Fibroblast of the aortic adventitia (primary cell): Measurements from ENCODE around the gene UGT1A1. TPM values are rescaled to one million over a fixed set of nuclear protein-coding genes. Genes with fewer than 3 reads are reported as not detected.

Experiments used
- DNase-seq: peaks from one replicate; pipeline ENCODE4 v3.0.0-alpha.2; 2010; ENCODE audit warnings: low read depth
- H3K4me3 ChIP-seq: 2 replicates; pipeline ENCODE4 v1.5.1; 2011; ENCODE audit warnings: low read depth, mild to moderate bottlenecking, control low read depth, low read length, moderate library complexity
- total RNA-seq: library from RNA; depleted of rRNA; stranded (reverse); fragments of >200 nt; gene quantifications from 2 replicates; pipeline ENCODE4 v1.2.3, GENCODE V29; 2012; ENCODE audit warnings: low replicate concordance
- TF ChIP-seq, protein P1 (sequence below): IDR thresholded peaks from 2 replicates; pipeline ENCODE4 v1.5.1; 2011; ENCODE audit warnings: mild to moderate bottlenecking, low read length, control low read depth, inconsistent platforms; ENCODE audit not compliant: insufficient read depth

The UGT1A1 gene
- total RNA-seq, 1 donor: not detected

DNA sequence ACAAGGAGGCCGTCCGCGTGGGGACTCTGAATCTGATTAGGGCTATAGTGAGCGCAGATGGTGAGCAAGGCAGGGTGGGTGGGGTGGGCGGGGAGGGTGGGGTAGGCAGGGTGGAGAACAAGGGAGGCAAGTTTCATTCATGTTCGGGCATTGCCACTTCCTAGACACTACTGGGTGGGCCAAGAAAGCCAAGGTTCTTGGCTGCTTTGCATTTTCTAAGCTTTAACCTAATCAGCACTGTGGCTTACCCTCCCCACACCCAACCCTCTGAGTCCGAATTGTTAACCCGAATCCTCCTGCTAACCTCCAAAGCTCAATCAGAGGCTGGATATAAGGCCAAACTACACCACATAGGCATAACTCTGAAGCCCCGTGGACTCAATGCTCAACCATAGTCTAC is 36.2 kb downstream of the UGT1A1 start:
- no peak for DNase-seq
- TF ChIP-seq, protein P1, sequence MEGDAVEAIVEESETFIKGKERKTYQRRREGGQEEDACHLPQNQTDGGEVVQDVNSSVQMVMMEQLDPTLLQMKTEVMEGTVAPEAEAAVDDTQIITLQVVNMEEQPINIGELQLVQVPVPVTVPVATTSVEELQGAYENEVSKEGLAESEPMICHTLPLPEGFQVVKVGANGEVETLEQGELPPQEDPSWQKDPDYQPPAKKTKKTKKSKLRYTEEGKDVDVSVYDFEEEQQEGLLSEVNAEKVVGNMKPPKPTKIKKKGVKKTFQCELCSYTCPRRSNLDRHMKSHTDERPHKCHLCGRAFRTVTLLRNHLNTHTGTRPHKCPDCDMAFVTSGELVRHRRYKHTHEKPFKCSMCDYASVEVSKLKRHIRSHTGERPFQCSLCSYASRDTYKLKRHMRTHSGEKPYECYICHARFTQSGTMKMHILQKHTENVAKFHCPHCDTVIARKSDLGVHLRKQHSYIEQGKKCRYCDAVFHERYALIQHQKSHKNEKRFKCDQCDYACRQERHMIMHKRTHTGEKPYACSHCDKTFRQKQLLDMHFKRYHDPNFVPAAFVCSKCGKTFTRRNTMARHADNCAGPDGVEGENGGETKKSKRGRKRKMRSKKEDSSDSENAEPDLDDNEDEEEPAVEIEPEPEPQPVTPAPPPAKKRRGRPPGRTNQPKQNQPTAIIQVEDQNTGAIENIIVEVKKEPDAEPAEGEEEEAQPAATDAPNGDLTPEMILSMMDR: no peak
- H3K4me3 ChIP-seq: no peak overlapping the region

DNA sequence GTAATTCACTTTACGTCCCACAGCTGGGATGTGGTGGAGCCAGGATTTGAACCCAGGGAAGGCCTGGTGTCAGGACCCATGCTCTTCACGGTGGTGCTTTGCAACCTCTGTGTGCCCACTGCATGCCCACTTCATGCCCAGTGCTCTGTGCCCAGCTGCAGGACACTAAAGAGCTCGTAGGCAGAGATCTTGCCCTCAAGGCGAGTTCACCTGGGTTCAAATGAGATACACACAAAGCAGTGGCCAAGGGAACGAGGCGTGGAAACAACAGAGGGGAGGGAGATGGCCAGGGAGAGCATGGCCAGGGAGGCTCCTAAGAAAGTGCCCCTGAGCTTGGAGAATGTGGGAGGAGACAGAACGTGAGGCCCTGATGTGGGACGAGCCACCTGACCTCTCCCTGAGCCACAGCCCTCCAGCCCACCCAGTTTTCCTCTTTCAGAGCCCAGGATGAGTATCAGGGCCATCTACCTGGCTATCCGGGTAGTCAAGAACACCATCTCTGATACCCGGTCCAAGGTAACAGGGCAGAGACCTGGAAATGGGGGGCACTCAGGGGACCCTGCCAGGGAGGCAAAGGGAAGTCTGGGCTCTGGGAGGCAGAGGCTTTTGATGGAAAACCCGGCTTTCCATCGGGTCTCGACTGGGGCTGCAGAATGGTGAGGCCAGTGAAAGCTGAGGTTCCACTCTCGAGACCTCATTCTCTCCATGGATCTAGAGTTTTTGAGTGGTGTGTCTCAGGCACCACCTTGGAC is 38.4 kb downstream of the UGT1A1 start:
- no peak overlapping the region for H3K4me3 ChIP-seq
- DNase-seq: no peak
- TF ChIP-seq, protein P1: no peak

DNA sequence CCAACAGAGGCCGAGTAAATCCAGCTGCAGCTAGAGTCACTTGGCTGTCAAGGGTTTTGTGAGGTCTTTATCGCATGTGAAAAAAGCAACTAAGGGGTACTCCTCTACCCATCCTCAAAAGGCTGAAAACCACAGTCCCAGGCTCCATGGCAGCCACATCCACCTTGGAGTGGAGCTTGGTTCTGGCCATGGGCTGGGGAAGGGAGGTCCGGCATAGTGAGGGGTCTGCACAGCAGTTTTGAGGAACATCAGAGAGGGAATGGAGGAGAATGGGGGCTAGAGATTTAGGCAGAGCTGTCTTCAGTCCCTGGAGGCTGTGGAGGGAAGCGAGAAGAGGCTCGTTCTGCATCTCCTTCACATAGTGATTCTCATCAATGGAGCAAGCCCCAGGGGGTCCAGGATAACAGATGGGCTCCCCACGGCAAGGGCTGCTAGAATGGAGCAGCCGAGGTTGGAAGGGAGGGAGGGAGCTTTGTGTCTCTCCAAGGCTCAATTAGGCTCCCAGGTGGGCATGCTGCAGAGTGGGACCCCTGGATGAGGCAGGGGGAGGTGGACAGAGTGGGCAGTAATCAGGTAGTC is 39.1 kb downstream of the UGT1A1 start:
- no peak overlapping the region for H3K4me3 ChIP-seq
- DNase-seq: no peak
- TF ChIP-seq, protein P1: no peak

DNA sequence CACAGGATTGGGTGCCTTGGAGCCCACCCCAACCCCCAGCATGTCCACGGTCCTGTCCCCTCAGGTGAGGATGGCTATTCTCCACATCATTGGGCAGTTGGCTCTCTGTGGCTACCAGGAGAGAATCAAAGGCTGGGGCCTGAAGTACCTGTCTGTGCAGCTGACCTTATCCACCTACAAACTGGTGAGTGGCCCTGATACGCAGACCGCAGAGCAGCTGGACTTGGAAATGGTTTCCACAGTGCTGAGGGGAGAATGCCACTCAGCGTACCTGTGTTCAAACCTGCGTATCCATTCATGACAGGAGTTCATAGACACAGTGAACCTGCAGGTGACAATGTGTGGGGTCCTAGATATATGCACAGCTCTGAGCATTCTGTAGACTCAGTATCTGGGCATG is 39.6 kb downstream of the UGT1A1 start:
- TF ChIP-seq, protein P1: no peak
- no peak overlapping the region for H3K4me3 ChIP-seq
- no peak for DNase-seq

DNA sequence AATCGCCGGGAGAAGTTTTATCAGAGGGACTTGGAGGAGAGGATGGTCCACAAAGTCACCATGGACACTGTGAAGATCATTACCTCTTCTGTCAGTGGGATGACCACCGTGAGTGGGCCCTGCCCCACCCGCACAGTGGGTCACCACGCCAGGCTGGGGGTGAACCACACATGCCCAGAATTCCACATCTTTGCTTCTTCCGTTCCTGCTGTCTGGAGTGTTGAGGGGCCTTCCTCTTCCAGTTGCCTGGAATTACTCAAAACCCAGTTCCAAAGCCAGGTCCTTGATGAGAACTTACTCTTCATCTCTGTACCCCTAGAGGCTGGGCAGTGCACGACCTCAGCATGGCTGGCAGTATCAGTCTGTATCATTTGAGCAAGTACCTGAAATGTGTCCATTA is 40.1 kb downstream of the UGT1A1 start:
- no peak for DNase-seq
- no peak overlapping the region for H3K4me3 ChIP-seq
- TF ChIP-seq, protein P1: no peak

DNA sequence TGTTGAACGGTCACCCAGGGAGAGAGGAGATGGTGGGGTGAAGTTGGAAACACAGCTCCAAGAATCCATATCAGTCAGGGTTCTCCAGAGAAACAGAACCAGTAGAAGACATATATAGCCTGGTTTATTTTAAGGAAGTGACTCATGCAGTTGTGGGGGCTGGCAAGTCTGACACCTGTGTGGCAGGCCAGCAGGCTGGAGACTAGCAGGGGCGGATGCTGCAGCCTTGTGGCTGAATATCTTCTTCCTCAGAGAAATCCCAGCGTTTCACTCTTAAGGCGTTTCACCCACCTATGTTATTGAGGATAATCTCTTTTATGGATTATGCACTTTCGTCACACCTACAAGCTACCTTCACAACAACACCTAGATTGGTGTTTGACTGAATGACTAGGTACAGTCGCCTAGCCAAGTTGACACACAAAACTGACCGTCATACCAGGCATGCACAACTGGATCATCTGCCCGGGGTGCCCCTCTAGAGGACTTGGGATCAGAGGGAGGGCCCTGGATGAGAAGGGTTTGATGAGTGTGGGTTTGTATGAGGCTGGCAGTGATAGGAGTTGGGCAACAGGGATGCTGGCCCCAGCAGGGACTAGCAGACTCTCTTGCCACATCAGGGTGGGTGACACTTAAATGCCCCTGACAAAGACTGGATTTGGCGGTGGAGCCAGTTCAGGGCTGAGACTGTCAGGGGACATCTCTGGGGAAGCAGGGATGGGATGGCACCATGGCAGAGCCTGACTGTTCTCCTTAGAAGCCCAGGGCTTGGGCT is 41.5 kb downstream of the UGT1A1 start:
- H3K4me3 ChIP-seq: no peak overlapping the region
- DNase-seq: peak; percentile 12
- TF ChIP-seq, protein P1: no peak
